PC-3 (cell line): Measurements from ENCODE around the gene CACNA1S. TPM values are rescaled to one million over a fixed set of nuclear protein-coding genes. Genes with fewer than 3 reads are reported as not detected.

Experiments
- ATAC-seq: fragments of 200-7000 bp; cut with Tn5 transposase; 2 replicates; pipeline ENCODE4 v1.9.1; 2020; ENCODE audit warnings: mild to moderate bottlenecking, moderate library complexity
- BruUV-seq: library from RNA; stranded (reverse); fragments of 400-500 nt; replicated peaks from 2 replicates; lab custom pipeline; 2021; lab: Mats Ljungman, UMichigan
- CTCF ChIA-PET: fragments of 300-600 bp; sonication (Branson Sonifier 250); formaldehyde crosslinking; loops from one replicate; lab custom pipeline; 2022; ENCODE audit warnings: antibody characterized with exemption; lab: Charles Lee
- POLR2A ChIA-PET: fragments of 300-600 bp; sonication (Branson Sonifier 250); formaldehyde crosslinking; loops from one replicate; lab custom pipeline; 2022; ENCODE audit warnings: antibody characterized with exemption; ENCODE audit not compliant: unreplicated experiment; lab: Charles Lee
- DNase-seq: peaks from one replicate; pipeline ENCODE4 v3.0.0-alpha.2; 2015
- H2AFZ ChIP-seq: fragments of 300-600 bp; sonication (generic); 2 replicates; pipeline ENCODE4 v1.6.0; 2016; ENCODE audit warnings: antibody characterized with exemption, low read length
- H3F3A ChIP-seq: fragments of 300-600 bp; sonication (generic); one replicate; pipeline ENCODE4 v1.6.0; 2017; ENCODE audit warnings: antibody characterized with exemption, low read length, control low read depth, mild to moderate bottlenecking; ENCODE audit not compliant: unreplicated experiment
- H3K27ac ChIP-seq: fragments of 300-600 bp; sonication (generic); 2 replicates; pipeline ENCODE4 v1.5.1; 2016; ENCODE audit warnings: mild to moderate bottlenecking, low read length
- H3K27me3 ChIP-seq: fragments of 300-600 bp; sonication (generic); 2 replicates; pipeline ENCODE4 v1.6.1; 2016; ENCODE audit warnings: low read length, mixed read lengths
- H3K36me3 ChIP-seq: fragments of 300-600 bp; sonication (generic); 2 replicates; pipeline ENCODE4 v1.6.1; 2016; ENCODE audit warnings: low read depth, mixed run types, low read length, mixed read lengths
- H3K4me1 ChIP-seq: fragments of 300-600 bp; sonication (generic); 2 replicates; pipeline ENCODE4 v1.5.1; 2016; ENCODE audit warnings: low read length; ENCODE audit not compliant: insufficient read depth
- H3K4me2 ChIP-seq: fragments of 300-600 bp; sonication (generic); 2 replicates; pipeline ENCODE4 v1.6.0; 2016; ENCODE audit warnings: low read length
- H3K4me3 ChIP-seq: fragments of 300-600 bp; sonication (generic); 2 replicates; pipeline ENCODE4 v1.5.1; 2016; ENCODE audit warnings: mild to moderate bottlenecking, low read length, mixed read lengths
- H3K79me2 ChIP-seq: fragments of 300-600 bp; sonication (generic); 2 replicates; pipeline ENCODE4 v1.6.1; 2017; ENCODE audit warnings: low read length, mixed read lengths
- H3K9ac ChIP-seq: fragments of 300-600 bp; sonication (generic); 2 replicates; pipeline ENCODE4 v1.6.0; 2016; ENCODE audit warnings: mild to moderate bottlenecking, low read length
- H3K9me2 ChIP-seq: fragments of 300-600 bp; sonication (generic); replicated peaks from 2 replicates; pipeline ENCODE4 v1.6.1; 2016; ENCODE audit warnings: mixed run types, low read length, mixed read lengths
- H3K9me3 ChIP-seq: fragments of 300-600 bp; sonication (generic); 2 replicates; pipeline ENCODE4 v1.6.1; 2016; ENCODE audit warnings: low read length, mixed read lengths
- H4K20me1 ChIP-seq: fragments of 300-600 bp; sonication (generic); 2 replicates; pipeline ENCODE4 v1.6.1; 2016; ENCODE audit warnings: low read length, mixed read lengths
- EZH2 ChIP-seq: fragments of 300-600 bp; sonication (generic); IDR thresholded peaks from one replicate; pipeline ENCODE4 v1.6.1; 2017; ENCODE audit warnings: antibody characterized with exemption, mild to moderate bottlenecking, low read length; ENCODE audit not compliant: unreplicated experiment
- EZH2phosphoT487 ChIP-seq: fragments of 300-600 bp; sonication (generic); IDR thresholded peaks from 2 replicates; pipeline ENCODE4 v1.6.1; 2018; ENCODE audit warnings: mild to moderate bottlenecking, antibody characterized with exemption, low read length, borderline replicate concordance
- intact Hi-C: fragments of 100-400 bp; cut with micrococcal nuclease; formaldehyde crosslinking; loops from 2 replicates; pipeline ENCODE4 v1.9.0; 2023
- total RNA-seq: library from RNA; depleted of rRNA; stranded (reverse); fragments of >200 nt; gene quantifications from 2 replicates; pipeline ENCODE4 v1.2.3, GENCODE V29; 2014
- TF ChIP-seq, protein P1 (sequence below): fragments of 300-600 bp; sonication (generic); conservative IDR thresholded peaks from 2 replicates; pipeline ENCODE4 v1.5.1; 2017; ENCODE audit warnings: antibody characterized with exemption, low read depth, mild to moderate bottlenecking, low read length

Gene CACNA1S
- total RNA-seq, 1 experiment from 2014 or later = not detected

GRCh38 chr1:201002510-201002909 lies 109.7 kb downstream of the CACNA1S start:
- DNase-seq = no peak
- H3K9me2 ChIP-seq = no peaks in the 10 kb centered on the region
- H3K4me1 ChIP-seq = no peaks in the 10 kb centered on the region
- no peaks in the 10 kb centered on the region for H3K79me2 ChIP-seq
- H3F3A ChIP-seq = no peaks in the 10 kb centered on the region
- peaks cover 24% of the 10 kb centered on the region for H3K27me3 ChIP-seq
- no TSS peak for BruUV-seq
- no peak for ATAC-seq
- no peak overlapping the region for H3K4me3 ChIP-seq
- no peaks in the 10 kb centered on the region for H4K20me1 ChIP-seq
- ChIA-PET POLR2A (no interaction called here), CTCF (no interaction called here)
- intact Hi-C loops = no loop called here
- no peak overlapping the region for H2AFZ ChIP-seq
- no peaks in the 10 kb centered on the region for H3K36me3 ChIP-seq
- H3K27ac ChIP-seq = no peak overlapping the region
- no peak overlapping the region for H3K4me2 ChIP-seq
- H3K9me3 ChIP-seq = no peaks in the 10 kb centered on the region
- no peak overlapping the region for H3K9ac ChIP-seq
- TF ChIP-seq EZH2phosphoT487 = no peak
- TF ChIP-seq, protein P1, sequence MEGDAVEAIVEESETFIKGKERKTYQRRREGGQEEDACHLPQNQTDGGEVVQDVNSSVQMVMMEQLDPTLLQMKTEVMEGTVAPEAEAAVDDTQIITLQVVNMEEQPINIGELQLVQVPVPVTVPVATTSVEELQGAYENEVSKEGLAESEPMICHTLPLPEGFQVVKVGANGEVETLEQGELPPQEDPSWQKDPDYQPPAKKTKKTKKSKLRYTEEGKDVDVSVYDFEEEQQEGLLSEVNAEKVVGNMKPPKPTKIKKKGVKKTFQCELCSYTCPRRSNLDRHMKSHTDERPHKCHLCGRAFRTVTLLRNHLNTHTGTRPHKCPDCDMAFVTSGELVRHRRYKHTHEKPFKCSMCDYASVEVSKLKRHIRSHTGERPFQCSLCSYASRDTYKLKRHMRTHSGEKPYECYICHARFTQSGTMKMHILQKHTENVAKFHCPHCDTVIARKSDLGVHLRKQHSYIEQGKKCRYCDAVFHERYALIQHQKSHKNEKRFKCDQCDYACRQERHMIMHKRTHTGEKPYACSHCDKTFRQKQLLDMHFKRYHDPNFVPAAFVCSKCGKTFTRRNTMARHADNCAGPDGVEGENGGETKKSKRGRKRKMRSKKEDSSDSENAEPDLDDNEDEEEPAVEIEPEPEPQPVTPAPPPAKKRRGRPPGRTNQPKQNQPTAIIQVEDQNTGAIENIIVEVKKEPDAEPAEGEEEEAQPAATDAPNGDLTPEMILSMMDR = no peak
- TF ChIP-seq EZH2 = no peak

- H3K9me3 ChIP-seq = no peaks in the 10 kb centered on the region
- ChIA-PET POLR2A (no interaction called here), CTCF (no interaction called here)
- no peaks in the 10 kb centered on the region for H3K79me2 ChIP-seq
- H2AFZ ChIP-seq = no peak overlapping the region
- no peak overlapping the region for H3K4me2 ChIP-seq
- TF ChIP-seq EZH2 (no peak), EZH2phosphoT487 (no peak)
- TF ChIP-seq, protein P1 = no peak
- BruUV-seq = no TSS peak
- no peaks in the 10 kb centered on the region for H3F3A ChIP-seq
- H3K27me3 ChIP-seq = peaks cover 27% of the 10 kb centered on the region
- intact Hi-C loops = loop anchor here (2.0 kb wide), 1 partner anchor 29 kb away; no protein-coding TSS in a partner anchor
- ATAC-seq = no peak; the same call in 1 of the 2 replicates
- H3K4me1 ChIP-seq = no peaks in the 10 kb centered on the region
- no peak for DNase-seq
- H3K4me3 ChIP-seq = no peak overlapping the region
- H4K20me1 ChIP-seq = no peaks in the 10 kb centered on the region
- no peaks in the 10 kb centered on the region for H3K9me2 ChIP-seq
- no peak overlapping the region for H3K9ac ChIP-seq
- no peak overlapping the region for H3K27ac ChIP-seq
- H3K36me3 ChIP-seq = no peaks in the 10 kb centered on the region
Measured at GRCh38 chr1:201001962-201002361, 110.3 kb downstream of the CACNA1S start.

DNA sequence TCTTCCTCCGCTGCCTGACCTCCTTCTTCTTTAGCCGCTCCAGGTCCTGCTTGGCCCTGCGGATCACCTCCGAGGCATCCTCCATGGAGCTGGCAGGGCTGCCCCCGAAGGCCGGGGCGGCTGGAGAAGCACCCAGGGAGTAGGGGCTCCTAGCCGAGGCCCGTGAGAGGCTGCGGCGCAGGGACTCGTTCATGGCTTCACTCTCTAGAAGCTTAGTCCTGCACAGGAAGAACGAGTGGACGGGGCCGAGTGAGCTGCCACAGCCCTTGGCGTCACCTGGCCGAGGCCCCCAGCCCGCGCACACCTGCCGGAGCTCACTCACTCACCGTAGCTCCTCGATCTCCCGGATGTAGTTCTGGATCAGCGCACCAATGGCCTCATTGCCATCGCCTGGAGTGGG lies 111.8 kb downstream of the CACNA1S start:
- no peaks in the 10 kb centered on the region for H3K36me3 ChIP-seq
- H3K9ac ChIP-seq = no peak overlapping the region
- peaks cover 32% of the 10 kb centered on the region for H3K27me3 ChIP-seq
- no TSS peak for BruUV-seq
- TF ChIP-seq EZH2phosphoT487 (no peak), EZH2 (no peak)
- TF ChIP-seq, protein P1 = no peak
- H3K4me2 ChIP-seq = no peak overlapping the region
- DNase-seq (no peak), ATAC-seq (no peak)
- H3K9me2 ChIP-seq = no peaks in the 10 kb centered on the region
- no peaks in the 10 kb centered on the region for H3F3A ChIP-seq
- ChIA-PET POLR2A (no interaction called here), CTCF (no interaction called here)
- H3K79me2 ChIP-seq = no peaks in the 10 kb centered on the region
- no peak overlapping the region for H2AFZ ChIP-seq
- H3K9me3 ChIP-seq = no peaks in the 10 kb centered on the region
- no peaks in the 10 kb centered on the region for H3K4me1 ChIP-seq
- no peak overlapping the region for H3K27ac ChIP-seq
- intact Hi-C loops = loop anchor here (2.0 kb wide), 1 partner anchor 30 kb away; no protein-coding TSS in a partner anchor
- H4K20me1 ChIP-seq = no peaks in the 10 kb centered on the region
- no peak overlapping the region for H3K4me3 ChIP-seq
